GM12878 (cell line): Measurements from ENCODE around the gene BORCS6.

Source experiments
- CTCF ChIP-seq, 3 experiments: IDR thresholded peaks in 2 of 3; conservative IDR thresholded peaks in 1 of 3; 2 replicates each; pipeline ENCODE4 v1.5.1; 2011; ENCODE audit warnings: low read depth in 3 of 3, low read length in 3 of 3, mild to moderate bottlenecking in 3 of 3, control low read depth in 2 of 3, moderate library complexity in 2 of 3, inconsistent platforms in 1 of 3, mixed read lengths in 1 of 3; ENCODE audit not compliant: control insufficient read depth in 2 of 3, insufficient read depth in 1 of 3; ENCODE audit errors: extremely low read depth in 1 of 3
- HCFC1 ChIP-seq: fragments of 150-350 bp; IDR thresholded peaks from 2 replicates; pipeline ENCODE4 v1.6.1; 2014; ENCODE audit warnings: low read length
- KDM1A ChIP-seq: fragments of 200-600 bp; sonication (generic); IDR thresholded peaks from 2 replicates; pipeline ENCODE4 v1.6.1; 2016; ENCODE audit warnings: borderline replicate concordance
- NFYB ChIP-seq: IDR thresholded peaks from 2 replicates; pipeline ENCODE4 v1.6.1; 2011; ENCODE audit warnings: low read depth, mild to moderate bottlenecking, low read length, improper control_type of control experiment, moderate library complexity; ENCODE audit not compliant: insufficient read depth
- POU2F2 ChIP-seq: IDR thresholded peaks from 3 replicates; pipeline ENCODE4 v1.6.1; 2011; ENCODE audit warnings: low read depth, mild to moderate bottlenecking, low read length, borderline replicate concordance
- RBBP5 ChIP-seq: fragments of 200-600 bp; sonication (generic); conservative IDR thresholded peaks from 2 replicates; pipeline ENCODE4 v1.6.1; 2016
- YBX1 ChIP-seq: fragments of 450-650 bp; IDR thresholded peaks from 2 replicates; pipeline ENCODE4 v1.6.1; 2016; ENCODE audit warnings: antibody characterized with exemption

GRCh38 chr17:8164815-8165131 lies 25.2 kb downstream of the BORCS6 start:
- TF ChIP-seq KDM1A: no peak
- no peak for TF ChIP-seq NFYB
- no peak for TF ChIP-seq HCFC1
- no peak for TF ChIP-seq CTCF (IDR thresholded peaks at IDR 0.05 in 2 of 3, conservative IDR thresholded peaks at IDR 0.05 in 1 of 3; ENCODE audit: control insufficient read depth in 2 of 3, extremely low read depth in 1 of 3, insufficient read depth in 1 of 3, low read depth in 3 of 3, low read length in 3 of 3)
- no peak for TF ChIP-seq YBX1
- no peak for TF ChIP-seq RBBP5
- no peak for TF ChIP-seq POU2F2
